H9 (cell line): ENCODE measurements around the gene SLC35E3. TPM values are rescaled to one million over a fixed set of nuclear protein-coding genes. Genes with fewer than 3 reads are reported as not detected.

Experiments
- DNase-seq: peaks from one replicate; pipeline ENCODE4 v3.0.0-alpha.2; 2017
- H2AFZ ChIP-seq: one replicate; pipeline ENCODE4 v1.6.1; 2013; ENCODE audit warnings: mild to moderate bottlenecking, low read length, control low read depth, moderate library complexity
- H2AK5ac ChIP-seq: 2 replicates; pipeline ENCODE4 v1.6.1; 2013; ENCODE audit warnings: low read length, control low read depth, mixed read lengths; ENCODE audit not compliant: insufficient read length
- H2BK120ac ChIP-seq: one replicate; pipeline ENCODE4 v1.6.1; 2013; ENCODE audit warnings: low read depth, mild to moderate bottlenecking, low read length, control low read depth, inconsistent platforms; ENCODE audit not compliant: poor library complexity, severe bottlenecking
- H2BK12ac ChIP-seq: 2 replicates; pipeline ENCODE4 v1.6.1; 2013; ENCODE audit warnings: low read length, control low read depth, mixed read lengths, low read depth; ENCODE audit not compliant: insufficient read length
- H2BK15ac ChIP-seq: 2 replicates; pipeline ENCODE4 v1.6.1; 2013; ENCODE audit warnings: low read depth, low read length, control low read depth
- H2BK20ac ChIP-seq: one replicate; pipeline ENCODE4 v1.6.1; 2013; ENCODE audit warnings: low read depth, mild to moderate bottlenecking, low read length, control low read depth, inconsistent platforms; ENCODE audit not compliant: poor library complexity, severe bottlenecking
- H2BK5ac ChIP-seq: 2 replicates; pipeline ENCODE4 v1.6.1; 2013; ENCODE audit warnings: low read length, control low read depth, mixed read lengths; ENCODE audit not compliant: insufficient read length
- H3K14ac ChIP-seq: 2 replicates; pipeline ENCODE4 v1.6.1; 2013; ENCODE audit warnings: low read length, control low read depth; ENCODE audit not compliant: insufficient read depth
- H3K18ac ChIP-seq: 2 replicates; pipeline ENCODE4 v1.6.1; 2013; ENCODE audit warnings: low read depth, mild to moderate bottlenecking, mixed read lengths, low read length, control low read depth; ENCODE audit not compliant: insufficient read length
- H3K23ac ChIP-seq: 2 replicates; pipeline ENCODE4 v1.6.1; 2013; ENCODE audit warnings: low read length, control low read depth, mixed read lengths, low read depth; ENCODE audit not compliant: insufficient read length
- H3K23me2 ChIP-seq: 2 replicates; pipeline ENCODE4 v1.6.1; 2013; ENCODE audit warnings: low read depth, mild to moderate bottlenecking, mixed read lengths, low read length, control low read depth; ENCODE audit not compliant: insufficient read length, poor library complexity, severe bottlenecking
- H3K27ac ChIP-seq: 2 replicates; pipeline ENCODE4 v1.5.1; 2013; ENCODE audit warnings: low read length, control low read depth, mixed read lengths, low read depth; ENCODE audit not compliant: insufficient read length
- H3K27me3 ChIP-seq: 2 replicates; pipeline ENCODE4 v1.6.1; 2013; ENCODE audit warnings: low read length, control low read depth, inconsistent platforms; ENCODE audit not compliant: insufficient read depth
- H3K4ac ChIP-seq: 2 replicates; pipeline ENCODE4 v1.6.1; 2013; ENCODE audit warnings: low read depth, mild to moderate bottlenecking, control low read depth, inconsistent platforms, low read length, moderate library complexity
- H3K4me1 ChIP-seq: 2 replicates; pipeline ENCODE4 v1.6.1; 2013; ENCODE audit warnings: low read length, control low read depth, inconsistent platforms; ENCODE audit not compliant: insufficient read depth
- H3K4me2 ChIP-seq: 2 replicates; pipeline ENCODE4 v1.6.1; 2013; ENCODE audit warnings: low read length, control low read depth, mixed read lengths; ENCODE audit not compliant: insufficient read length, insufficient read depth
- H3K56ac ChIP-seq: 2 replicates; pipeline ENCODE4 v1.6.1; 2013; ENCODE audit warnings: low read depth, mild to moderate bottlenecking, mixed read lengths, low read length, control low read depth; ENCODE audit not compliant: insufficient read length
- H3K79me1 ChIP-seq: 2 replicates; pipeline ENCODE4 v1.6.1; 2013; ENCODE audit warnings: low read depth, mild to moderate bottlenecking, moderate library complexity, low read length, control low read depth, inconsistent platforms; ENCODE audit not compliant: insufficient read depth, poor library complexity, severe bottlenecking
- H3K79me2 ChIP-seq: 2 replicates; pipeline ENCODE4 v1.6.1; 2013; ENCODE audit warnings: low read length, control low read depth, inconsistent platforms; ENCODE audit not compliant: insufficient read depth
- H3K9ac ChIP-seq: 2 replicates; pipeline ENCODE4 v1.6.1; 2013; ENCODE audit warnings: low read length, control low read depth, mixed read lengths; ENCODE audit not compliant: insufficient read length; ENCODE audit errors: extremely low read depth
- H3K9me3 ChIP-seq: one replicate; pipeline ENCODE4 v1.6.1; 2013; ENCODE audit warnings: low read depth, low read length, inconsistent platforms; ENCODE audit not compliant: control insufficient read depth
- H3T11ph ChIP-seq: one replicate; pipeline ENCODE4 v1.6.1; 2013; ENCODE audit warnings: mild to moderate bottlenecking, low read length, control low read depth, inconsistent platforms
- H4K20me1 ChIP-seq: one replicate; pipeline ENCODE4 v1.6.1; 2013; ENCODE audit not compliant: control insufficient read depth, insufficient read length, insufficient read depth
- H4K5ac ChIP-seq: 2 replicates; pipeline ENCODE4 v1.6.1; 2013; ENCODE audit warnings: low read depth, mild to moderate bottlenecking, mixed read lengths, low read length, control low read depth; ENCODE audit not compliant: insufficient read length
- H4K8ac ChIP-seq: replicated peaks from 2 replicates; pipeline ENCODE4 v1.6.1; 2013; ENCODE audit warnings: low read length, control low read depth, mixed read lengths, low read depth; ENCODE audit not compliant: insufficient read length
- H4K91ac ChIP-seq: 2 replicates; pipeline ENCODE4 v1.6.1; 2013; ENCODE audit warnings: low read depth, mild to moderate bottlenecking, moderate library complexity, mixed read lengths, low read length, control low read depth; ENCODE audit not compliant: insufficient read length
- H3K27ac Mint-ChIP-seq, 3 experiments: 2 replicates in 2 of 3; 3 replicates in 1 of 3; pipeline ENCODE4 v1.8.0; 2020 to 2021; ENCODE audit warnings: mixed read lengths in 3 of 3, mild to moderate bottlenecking in 1 of 3, moderate library complexity in 1 of 3
- H3K27me3 Mint-ChIP-seq: 2 replicates; pipeline ENCODE4 v1.8.0; 2021; ENCODE audit warnings: low read depth, mild to moderate bottlenecking, moderate library complexity, mixed read lengths
- H3K36me3 Mint-ChIP-seq, 3 experiments: 2 replicates in 2 of 3; 3 replicates in 1 of 3; pipeline ENCODE4 v1.8.0; 2020 to 2021; ENCODE audit warnings: low read depth in 3 of 3, mixed read lengths in 3 of 3; ENCODE audit not compliant: insufficient read depth in 1 of 3
- H3K4me1 Mint-ChIP-seq, 2 experiments: 2 replicates each; pipeline ENCODE4 v1.8.0; 2020; ENCODE audit warnings: mixed read lengths in 2 of 2
- H3K4me3 Mint-ChIP-seq, 2 experiments: 2 replicates in 1 of 2; 3 replicates in 1 of 2; pipeline ENCODE4 v1.8.0; 2020 to 2021; ENCODE audit warnings: mild to moderate bottlenecking in 2 of 2, mixed read lengths in 2 of 2, moderate library complexity in 1 of 2
- H3K9me3 Mint-ChIP-seq, 2 experiments: 2 replicates in 1 of 2; 3 replicates in 1 of 2; pipeline ENCODE4 v1.8.0; 2020; ENCODE audit warnings: mild to moderate bottlenecking in 2 of 2, mixed read lengths in 2 of 2, moderate library complexity in 1 of 2
- CTCF ChIP-seq: fragments of 200-600 bp; sonication (generic); conservative IDR thresholded peaks from 3 replicates; pipeline ENCODE4 v1.8.0; 2021; ENCODE audit warnings: antibody characterized with exemption, mild to moderate bottlenecking
- WGBS: extraction: QIAGEN DNeasy Blood & Tissue Kit; methylation state at CpG from one replicate; pipeline ENCODE4 v1.1.7; 2013; ENCODE audit warnings: missing lambda C conversion rate, low lambda C conversion rate, mixed read lengths; ENCODE audit not compliant: insufficient read length; ENCODE audit errors: extremely low coverage; 5-methylcytosine and 5-hydroxymethylcytosine counted together
- total RNA-seq: library from RNA; stranded (reverse); gene quantifications from 2 replicates; pipeline ENCODE4 v1.2.1, GENCODE V29; 2021

Gene SLC35E3
- total RNA-seq, 1 experiment from 2014 or later = 17.9 TPM

- H4K5ac ChIP-seq = no peak overlapping the region
- no peak overlapping the region for H3K9ac ChIP-seq
- H3K4me1 ChIP-seq = no peaks in the 10 kb centered on the region
- H3K18ac ChIP-seq = no peak overlapping the region
- H4K91ac ChIP-seq = no peak overlapping the region
- no peak overlapping the region for H2BK15ac ChIP-seq
- no peak overlapping the region for H4K8ac ChIP-seq
- no peaks in the 10 kb centered on the region for H4K20me1 ChIP-seq
- no peak overlapping the region for H3K4ac ChIP-seq
- no peak overlapping the region for H3K4me2 ChIP-seq
- no peak overlapping the region for H3K27ac Mint-ChIP-seq
- no peak overlapping the region for H3T11ph ChIP-seq
- no CpG with 5 or more reads among the region's 16 CpGs for WGBS
- no peaks in the 10 kb centered on the region for H3K23me2 ChIP-seq
- no peak overlapping the region for H2AFZ ChIP-seq
- TF ChIP-seq CTCF = no peak
- H3K27ac ChIP-seq = no peak overlapping the region
- no peak overlapping the region for H3K23ac ChIP-seq
- H3K36me3 Mint-ChIP-seq = peaks cover 25 to 90% (median 71%) of the 10 kb centered on the region in 3 experiments; a peak in 6 of 7 replicates
- H2BK5ac ChIP-seq = no peak overlapping the region
- H3K14ac ChIP-seq = no peak overlapping the region
- H3K79me2 ChIP-seq = no peaks in the 10 kb centered on the region
- no peaks in the 10 kb centered on the region for H3K9me3 Mint-ChIP-seq
- H3K9me3 ChIP-seq = no peaks in the 10 kb centered on the region
- no peaks in the 10 kb centered on the region for H3K27me3 ChIP-seq
- no peak overlapping the region for H2BK20ac ChIP-seq
- no peaks in the 10 kb centered on the region for H3K4me1 Mint-ChIP-seq
- no peaks in the 10 kb centered on the region for H3K27me3 Mint-ChIP-seq
- DNase-seq = no peak
- H2AK5ac ChIP-seq = no peak overlapping the region
- H2BK12ac ChIP-seq = no peak overlapping the region
- H2BK120ac ChIP-seq = no peak overlapping the region
- H3K79me1 ChIP-seq = no peaks in the 10 kb centered on the region
- H3K4me3 Mint-ChIP-seq = no peak overlapping the region
- no peak overlapping the region for H3K56ac ChIP-seq
These were observed 78.7 kb downstream of the SLC35E3 start for GRCh38 chr12:68824597-68825250.
